Fibroblast of lung (primary cell): ENCODE measurements around the gene LSMEM2. TPM values are rescaled to one million over a fixed set of nuclear protein-coding genes. Genes with fewer than 3 reads are reported as not detected.
"Not testable (repeated sequence)": the region's sequence is repeated elsewhere in the genome, so short reads cannot be mapped to it uniquely, and the experiment has no call there.

Experiments used
- DNase-seq, 2 donors: peaks; one replicate each; pipeline versions ENCODE4 v3.0.0 to v3.0.0-alpha.2; 2010; ENCODE audit warnings: low read depth in 2 of 2
- H2AFZ ChIP-seq: 2 replicates; pipeline ENCODE4 v1.5.1; 2012; ENCODE audit warnings: low read length, control low read depth, inconsistent platforms
- H3K27ac ChIP-seq: 2 replicates; pipeline ENCODE4 v1.5.1; 2011; ENCODE audit warnings: low read length, control low read depth; ENCODE audit not compliant: insufficient read depth
- H3K27me3 ChIP-seq: 2 replicates; pipeline ENCODE4 v1.5.1; 2011; ENCODE audit warnings: mild to moderate bottlenecking, low read length; ENCODE audit not compliant: control insufficient read depth, insufficient read depth
- H3K36me3 ChIP-seq: 2 replicates; pipeline ENCODE4 v1.5.1; 2011; ENCODE audit warnings: low read length; ENCODE audit not compliant: control insufficient read depth, insufficient read depth
- H3K4me1 ChIP-seq: 2 replicates; pipeline ENCODE4 v1.5.1; 2011; ENCODE audit warnings: low read length; ENCODE audit not compliant: control insufficient read depth, insufficient read depth; ENCODE audit errors: extremely low read depth
- H3K4me2 ChIP-seq: 2 replicates; pipeline ENCODE4 v1.5.1; 2011; ENCODE audit warnings: low read length, control low read depth; ENCODE audit not compliant: insufficient read depth; ENCODE audit errors: extremely low read depth
- H3K4me3 ChIP-seq, 4 experiments: fragments of 200-600 bp in 1 of 4; sonication (generic) in 1 of 4; replicated peaks in 1 of 4; 2 replicates each; pipeline ENCODE4 v1.5.1; 2011 to 2016; ENCODE audit warnings: low read length in 4 of 4, low read depth in 3 of 4, mild to moderate bottlenecking in 3 of 4, control low read depth in 2 of 4, inconsistent platforms in 1 of 4, mixed read lengths in 1 of 4; ENCODE audit not compliant: insufficient read depth in 1 of 4; ENCODE audit errors: control extremely low read depth in 1 of 4
- H3K79me2 ChIP-seq: 2 replicates; pipeline ENCODE4 v1.5.1; 2012; ENCODE audit warnings: mild to moderate bottlenecking, low read length, inconsistent platforms; ENCODE audit not compliant: control insufficient read depth, insufficient read depth
- H3K9ac ChIP-seq: 2 replicates; pipeline ENCODE4 v1.5.1; 2011; ENCODE audit warnings: mild to moderate bottlenecking, low read length, control low read depth; ENCODE audit not compliant: insufficient read depth
- H3K9me3 ChIP-seq: 2 replicates; pipeline ENCODE4 v1.5.1; 2012; ENCODE audit warnings: low read depth, low read length; ENCODE audit not compliant: control insufficient read depth, insufficient read depth
- H4K20me1 ChIP-seq: 2 replicates; pipeline ENCODE4 v1.5.1; 2011; ENCODE audit warnings: low read length; ENCODE audit not compliant: control insufficient read depth, insufficient read depth; ENCODE audit errors: extremely low read depth
- EZH2 ChIP-seq: IDR thresholded peaks from 2 replicates; pipeline ENCODE4 v1.5.1; 2012; ENCODE audit warnings: low read length, control low read depth, mild to moderate bottlenecking; ENCODE audit errors: missing control alignments
- polyA plus RNA-seq, 2 donors: library from polyadenylated mRNA; depleted of rRNA in 1 of 2; stranded (reverse) in 1 of 2; unstranded in 1 of 2; fragments of >200 nt; gene quantifications; 2 replicates each; pipeline ENCODE4 v1.2.1, GENCODE V29; 2011 to 2012; ENCODE audit warnings: missing spikeins in 1 of 2
- total RNA-seq: library from RNA; depleted of rRNA; stranded (reverse); fragments of >200 nt; gene quantifications from 2 replicates; pipeline ENCODE4 v1.2.1, GENCODE V29; 2014
- TF ChIP-seq, protein P1 (sequence below), 2 donors: IDR thresholded peaks in 1 of 2; conservative IDR thresholded peaks in 1 of 2; 1 replicate in 1 of 2; 2 replicates in 1 of 2; pipeline ENCODE4 v1.5.1; 2011 to 2012; ENCODE audit warnings: low read length in 2 of 2, control low read depth in 1 of 2, inconsistent platforms in 1 of 2, low read depth in 1 of 2, mild to moderate bottlenecking in 1 of 2

LSMEM2 gene
- total and polyA plus RNA-seq, 2 donors (not counting 1 experiment from before 2014, with no cell fraction given) = not detected

DNA sequence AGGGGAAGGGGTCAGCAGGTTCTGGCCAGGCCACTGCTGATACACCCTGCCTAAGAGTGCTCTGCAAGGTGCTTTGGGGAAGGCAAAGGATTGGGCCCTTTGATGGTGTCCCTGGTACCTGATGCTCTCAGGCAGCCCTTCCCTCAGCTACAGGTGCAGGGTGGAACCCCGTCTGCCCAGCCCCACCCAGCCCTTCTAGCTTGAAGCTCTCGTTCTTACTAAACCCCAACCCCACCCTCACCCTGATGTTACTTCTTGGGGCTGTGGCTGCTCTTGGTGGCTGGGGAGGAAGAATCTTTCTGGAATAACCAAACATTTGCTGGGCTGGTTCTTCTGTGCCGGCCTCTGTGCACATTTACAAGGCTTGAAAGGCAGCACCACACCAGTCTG, 36.5 kb upstream of the LSMEM2 start:
- Histone ChIP-seq H3K36me3 (peaks cover 13% of the 10 kb centered on the region), H2AFZ (no peak overlapping the region), H4K20me1 (no peaks in the 10 kb centered on the region), H3K4me3 (no peak overlapping the region), H3K4me2 (no peak overlapping the region), H3K79me2 (peaks cover 96% of the 10 kb centered on the region), H3K4me1 (peaks cover 45% of the 10 kb centered on the region), H3K9me3 (no peaks in the 10 kb centered on the region), H3K9ac (no peak overlapping the region), H3K27ac (no peak overlapping the region), H3K27me3 (no peaks in the 10 kb centered on the region)
- TF ChIP-seq, protein P1, sequence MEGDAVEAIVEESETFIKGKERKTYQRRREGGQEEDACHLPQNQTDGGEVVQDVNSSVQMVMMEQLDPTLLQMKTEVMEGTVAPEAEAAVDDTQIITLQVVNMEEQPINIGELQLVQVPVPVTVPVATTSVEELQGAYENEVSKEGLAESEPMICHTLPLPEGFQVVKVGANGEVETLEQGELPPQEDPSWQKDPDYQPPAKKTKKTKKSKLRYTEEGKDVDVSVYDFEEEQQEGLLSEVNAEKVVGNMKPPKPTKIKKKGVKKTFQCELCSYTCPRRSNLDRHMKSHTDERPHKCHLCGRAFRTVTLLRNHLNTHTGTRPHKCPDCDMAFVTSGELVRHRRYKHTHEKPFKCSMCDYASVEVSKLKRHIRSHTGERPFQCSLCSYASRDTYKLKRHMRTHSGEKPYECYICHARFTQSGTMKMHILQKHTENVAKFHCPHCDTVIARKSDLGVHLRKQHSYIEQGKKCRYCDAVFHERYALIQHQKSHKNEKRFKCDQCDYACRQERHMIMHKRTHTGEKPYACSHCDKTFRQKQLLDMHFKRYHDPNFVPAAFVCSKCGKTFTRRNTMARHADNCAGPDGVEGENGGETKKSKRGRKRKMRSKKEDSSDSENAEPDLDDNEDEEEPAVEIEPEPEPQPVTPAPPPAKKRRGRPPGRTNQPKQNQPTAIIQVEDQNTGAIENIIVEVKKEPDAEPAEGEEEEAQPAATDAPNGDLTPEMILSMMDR (conservative IDR thresholded peaks at IDR 0.05 in 1 of 2, IDR thresholded peaks at IDR 0.05 in 1 of 2; ENCODE audit: low read depth in 1 of 2, low read length in 2 of 2) = no peak
- no peak for TF ChIP-seq EZH2
- no peak for DNase-seq

- peak overlapping the region in 1 of 4 experiments; percentile 7 for H3K4me3 ChIP-seq
Observed at GRCh38 chr3:50242851-50243542, 35.9 kb upstream of the LSMEM2 start.

GRCh38 chr3:50243543-50243895, 35.4 kb upstream of the LSMEM2 start:
- no peaks in the 10 kb centered on the region for H3K9me3 ChIP-seq
- peaks cover 95% of the 10 kb centered on the region for H3K79me2 ChIP-seq
- H3K9ac ChIP-seq = peak overlapping the region; percentile 9
- H3K4me3 ChIP-seq = peak overlapping the region in 1 of 4 experiments; percentile 7
- TF ChIP-seq, protein P1 (conservative IDR thresholded peaks at IDR 0.05 in 1 of 2, IDR thresholded peaks at IDR 0.05 in 1 of 2; ENCODE audit: low read depth in 1 of 2, low read length in 2 of 2) = no peak
- TF ChIP-seq EZH2 = no peak
- H3K27ac ChIP-seq = peak overlapping the region; percentile 52
- peaks cover 50% of the 10 kb centered on the region for H3K4me1 ChIP-seq
- DNase-seq = no peak
- H4K20me1 ChIP-seq = no peaks in the 10 kb centered on the region
- no peak overlapping the region for H3K4me2 ChIP-seq
- no peak overlapping the region for H2AFZ ChIP-seq
- H3K27me3 ChIP-seq = no peaks in the 10 kb centered on the region
- H3K36me3 ChIP-seq = peaks cover 11% of the 10 kb centered on the region

More at GRCh38 chr3:50242851-50243542, 35.9 kb upstream of the LSMEM2 start:
- H3K27me3 ChIP-seq = no peaks in the 10 kb centered on the region
- peak overlapping the region; percentile 9 for H3K9ac ChIP-seq
- H3K9me3 ChIP-seq = no peaks in the 10 kb centered on the region
- H3K36me3 ChIP-seq = peaks cover 14% of the 10 kb centered on the region
- H2AFZ ChIP-seq = no peak overlapping the region
- H4K20me1 ChIP-seq = no peaks in the 10 kb centered on the region
- H3K4me2 ChIP-seq = no peak overlapping the region
- peaks cover 51% of the 10 kb centered on the region for H3K4me1 ChIP-seq
- peak in 1 of 2 donors; percentile 76 for DNase-seq
- H3K79me2 ChIP-seq = peaks cover 95% of the 10 kb centered on the region
- TF ChIP-seq, protein P1 (conservative IDR thresholded peaks at IDR 0.05 in 1 of 2, IDR thresholded peaks at IDR 0.05 in 1 of 2; ENCODE audit: low read depth in 1 of 2, low read length in 2 of 2) = no peak
- no peak for TF ChIP-seq EZH2
- peak overlapping the region; percentile 52 for H3K27ac ChIP-seq

DNA sequence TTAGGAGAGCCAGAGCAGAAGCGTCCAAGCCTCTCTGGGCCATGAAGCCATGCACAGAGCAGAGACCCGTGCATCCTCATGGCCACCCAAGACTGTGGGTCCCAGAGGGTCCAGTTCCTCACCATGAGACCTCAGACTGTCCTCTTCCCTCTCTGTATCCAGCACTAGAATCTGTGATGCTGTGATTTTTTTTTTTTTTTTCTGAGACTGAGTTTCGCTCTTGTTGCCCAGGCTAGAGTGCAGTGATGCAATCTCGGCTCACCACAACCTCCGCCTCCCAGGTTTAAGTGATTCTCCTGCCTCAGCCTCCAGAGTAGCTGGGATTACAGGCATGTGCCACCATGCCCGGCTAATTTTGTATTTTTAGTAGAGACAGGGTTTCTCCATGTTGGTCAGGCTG, 34.1 kb upstream of the LSMEM2 start:
- H3K4me1 ChIP-seq = peaks cover 55% of the 10 kb centered on the region
- peaks cover 95% of the 10 kb centered on the region for H3K79me2 ChIP-seq
- not testable (repeated sequence) for H3K9ac ChIP-seq, DNase-seq, H3K4me3 ChIP-seq, H4K20me1 ChIP-seq, H2AFZ ChIP-seq, H3K36me3 ChIP-seq, H3K9me3 ChIP-seq, H3K4me2 ChIP-seq, H3K27me3 ChIP-seq
- peak overlapping the region; percentile 8 for H3K27ac ChIP-seq
